HEK293 (cell line): ENCODE measurements around the gene FUOM.

Source experiments
- BCL6B ChIP-seq: fragments of 450-650 bp; formaldehyde crosslinking; IDR thresholded peaks from 2 replicates; pipeline ENCODE4 v1.5.1; 2017; ENCODE audit warnings: missing biosample characterization, missing genetic modification characterization
- KLF1 ChIP-seq: fragments of 450-650 bp; formaldehyde crosslinking; IDR thresholded peaks from 2 replicates; pipeline ENCODE4 v1.5.1; 2016; ENCODE audit warnings: missing biosample characterization, missing genetic modification characterization
- KLF8 ChIP-seq: fragments of 450-650 bp; formaldehyde crosslinking; IDR thresholded peaks from 2 replicates; pipeline ENCODE4 v1.5.1; 2016; ENCODE audit warnings: missing biosample characterization, missing genetic modification characterization
- PBX3 ChIP-seq: sonication (generic); formaldehyde crosslinking; IDR thresholded peaks from 2 replicates; pipeline ENCODE4 v1.8.1; 2022; ENCODE audit warnings: mild to moderate bottlenecking, moderate library complexity, missing genetic modification reagents
- SCRT1 ChIP-seq: fragments of 450-650 bp; formaldehyde crosslinking; IDR thresholded peaks from 2 replicates; pipeline ENCODE4 v1.5.1; 2016; ENCODE audit warnings: missing biosample characterization, missing genetic modification characterization, borderline replicate concordance
- ZBTB44 ChIP-seq: fragments of 450-650 bp; IDR thresholded peaks from 2 replicates; pipeline ENCODE4 v1.5.1; 2018; ENCODE audit warnings: missing biosample characterization, mild to moderate bottlenecking, missing genetic modification characterization
- ZNF133 ChIP-seq: fragments of 450-650 bp; formaldehyde crosslinking; IDR thresholded peaks from 2 replicates; pipeline ENCODE4 v1.5.1; 2016; ENCODE audit warnings: missing biosample characterization, missing genetic modification characterization
- ZNF18 ChIP-seq: fragments of 450-650 bp; formaldehyde crosslinking; IDR thresholded peaks from 2 replicates; pipeline ENCODE4 v1.5.1; 2016; ENCODE audit warnings: missing biosample characterization, missing genetic modification characterization
- ZNF37A ChIP-seq: fragments of 450-650 bp; IDR thresholded peaks from 2 replicates; pipeline ENCODE4 v1.5.1; 2018; ENCODE audit warnings: missing biosample characterization, missing genetic modification characterization
- ZNF398 ChIP-seq: fragments of 450-650 bp; formaldehyde crosslinking; IDR thresholded peaks from 2 replicates; pipeline ENCODE4 v1.5.1; 2017; ENCODE audit warnings: missing biosample characterization, missing genetic modification characterization
- ZNF518A ChIP-seq: fragments of 450-650 bp; formaldehyde crosslinking; conservative IDR thresholded peaks from 2 replicates; pipeline ENCODE4 v1.5.1; 2016; ENCODE audit warnings: low read depth, missing biosample characterization, missing genetic modification characterization
- ZNF530 ChIP-seq: fragments of 450-650 bp; formaldehyde crosslinking; IDR thresholded peaks from 2 replicates; pipeline ENCODE4 v1.5.1; 2016; ENCODE audit warnings: low read depth, missing biosample characterization, missing genetic modification characterization
- ZNF548 ChIP-seq: fragments of 450-650 bp; formaldehyde crosslinking; IDR thresholded peaks from 2 replicates; pipeline ENCODE4 v1.5.1; 2016; ENCODE audit warnings: missing biosample characterization, missing genetic modification characterization
- ZNF621 ChIP-seq: fragments of 450-650 bp; formaldehyde crosslinking; IDR thresholded peaks from 2 replicates; pipeline ENCODE4 v1.5.1; 2017; ENCODE audit warnings: missing biosample characterization, missing genetic modification characterization
- ZNF76 ChIP-seq: fragments of 450-650 bp; formaldehyde crosslinking; IDR thresholded peaks from 2 replicates; pipeline ENCODE4; 2016; ENCODE audit warnings: low read depth, missing biosample characterization, missing genetic modification characterization, borderline replicate concordance
- ZNF830 ChIP-seq: fragments of 450-650 bp; IDR thresholded peaks from 2 replicates; pipeline ENCODE4 v1.5.0; 2018; ENCODE audit warnings: missing biosample characterization, missing genetic modification characterization, low read depth, mild to moderate bottlenecking, moderate library complexity
- ZSCAN18 ChIP-seq: fragments of 450-650 bp; formaldehyde crosslinking; IDR thresholded peaks from 2 replicates; pipeline ENCODE4 v1.5.1; 2016; ENCODE audit warnings: missing biosample characterization, missing genetic modification characterization
- TF ChIP-seq, protein P1 (sequence below): fragments of 450-650 bp; formaldehyde crosslinking; IDR thresholded peaks from 2 replicates; pipeline ENCODE4 v1.5.1; 2016; ENCODE audit warnings: missing biosample characterization, missing genetic modification characterization
- TF ChIP-seq, protein P2 (sequence below): fragments of 450-650 bp; formaldehyde crosslinking; IDR thresholded peaks from 2 replicates; pipeline ENCODE4 v1.5.1; 2016; ENCODE audit warnings: missing biosample characterization, missing genetic modification characterization

Gene FUOM

GRCh38 chr10:133336577-133337369 lies 21.0 kb downstream of the FUOM start, which contains the start of gene CALY (continued):
- TF ChIP-seq, protein P1, sequence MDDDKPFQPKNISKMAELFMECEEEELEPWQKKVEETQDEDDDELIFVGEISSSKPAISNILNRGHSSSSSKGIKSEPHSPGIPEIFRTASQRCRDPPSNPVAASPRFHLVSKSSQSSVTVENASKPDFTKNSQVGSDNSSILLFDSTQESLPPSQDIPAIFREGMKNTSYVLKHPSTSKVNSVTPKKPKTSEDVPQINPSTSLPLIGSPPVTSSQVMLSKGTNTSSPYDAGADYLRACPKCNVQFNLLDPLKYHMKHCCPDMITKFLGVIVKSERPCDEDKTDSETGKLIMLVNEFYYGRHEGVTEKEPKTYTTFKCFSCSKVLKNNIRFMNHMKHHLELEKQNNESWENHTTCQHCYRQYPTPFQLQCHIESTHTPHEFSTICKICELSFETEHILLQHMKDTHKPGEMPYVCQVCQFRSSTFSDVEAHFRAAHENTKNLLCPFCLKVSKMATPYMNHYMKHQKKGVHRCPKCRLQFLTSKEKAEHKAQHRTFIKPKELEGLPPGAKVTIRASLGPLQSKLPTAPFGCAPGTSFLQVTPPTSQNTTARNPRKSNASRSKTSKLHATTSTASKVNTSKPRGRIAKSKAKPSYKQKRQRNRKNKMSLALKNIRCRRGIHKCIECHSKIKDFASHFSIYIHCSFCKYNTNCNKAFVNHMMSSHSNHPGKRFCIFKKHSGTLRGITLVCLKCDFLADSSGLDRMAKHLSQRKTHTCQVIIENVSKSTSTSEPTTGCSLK (tag by site-specific recombination) = no peak
- TF ChIP-seq ZNF621 (no peak), ZNF548 (tag by site-specific recombination) (no peak), PBX3 (CRISPR knock-in tag) (no peak), KLF8 (tag by site-specific recombination) (peak; percentile 90), ZNF18 (tag by site-specific recombination) (peak; percentile 78; the same call in 1 of the 2 replicates), ZNF830 (tag by site-specific recombination) (no peak), ZNF518A (no peak), BCL6B (tag by site-specific recombination) (no peak), KLF1 (tag by site-specific recombination) (peak; percentile 70), ZSCAN18 (no peak), ZNF398 (tag by site-specific recombination) (0 out of 2 replicates have a peak, but pooled peaks have one; percentile 31), ZNF530 (tag by site-specific recombination) (0 out of 2 replicates have a peak, but pooled peaks have one; percentile 10), ZBTB44 (tag by site-specific recombination) (no peak), SCRT1 (peak; percentile 91), ZNF37A (tag by site-specific recombination) (no peak), ZNF76 (no peak), ZNF133 (tag by site-specific recombination) (no peak)
- TF ChIP-seq, protein P2, sequence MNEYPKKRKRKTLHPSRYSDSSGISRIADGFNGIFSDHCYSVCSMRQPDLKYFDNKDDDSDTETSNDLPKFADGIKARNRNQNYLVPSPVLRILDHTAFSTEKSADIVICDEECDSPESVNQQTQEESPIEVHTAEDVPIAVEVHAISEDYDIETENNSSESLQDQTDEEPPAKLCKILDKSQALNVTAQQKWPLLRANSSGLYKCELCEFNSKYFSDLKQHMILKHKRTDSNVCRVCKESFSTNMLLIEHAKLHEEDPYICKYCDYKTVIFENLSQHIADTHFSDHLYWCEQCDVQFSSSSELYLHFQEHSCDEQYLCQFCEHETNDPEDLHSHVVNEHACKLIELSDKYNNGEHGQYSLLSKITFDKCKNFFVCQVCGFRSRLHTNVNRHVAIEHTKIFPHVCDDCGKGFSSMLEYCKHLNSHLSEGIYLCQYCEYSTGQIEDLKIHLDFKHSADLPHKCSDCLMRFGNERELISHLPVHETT (tag by site-specific recombination) = peak; percentile 46; the same call in 1 of the 2 replicates
